OCI-LY1 (cell line): ENCODE data around the gene TMEM9.

ENCODE experiments used
- H2AFZ ChIP-seq: fragments of 200-600 bp; sonication (generic), shearing (Covaris generic); 2 replicates; pipeline ENCODE4 v1.6.0; 2014; ENCODE audit warnings: antibody characterized with exemption, mild to moderate bottlenecking, low read length
- H3F3A ChIP-seq: fragments of 200-600 bp; sonication (generic), shearing (Covaris generic); 2 replicates; pipeline ENCODE4 v1.6.0; 2014; ENCODE audit warnings: mild to moderate bottlenecking, antibody characterized with exemption, low read length, moderate library complexity; ENCODE audit not compliant: insufficient read depth
- H3K27ac ChIP-seq: fragments of 200-600 bp; sonication (generic); 2 replicates; pipeline ENCODE4 v1.5.1; 2014; ENCODE audit warnings: low read length, mixed run types, mild to moderate bottlenecking, low read depth; ENCODE audit not compliant: poor library complexity, severe bottlenecking
- H3K27me3 ChIP-seq: fragments of 200-600 bp; sonication (generic); 2 replicates; pipeline ENCODE4 v1.6.0; 2014; ENCODE audit warnings: antibody characterized with exemption, mild to moderate bottlenecking, low read length, moderate library complexity; ENCODE audit not compliant: insufficient read depth
- H3K36me3 ChIP-seq: fragments of 200-600 bp; sonication (generic); 2 replicates; pipeline ENCODE4 v1.6.1; 2014; ENCODE audit warnings: mild to moderate bottlenecking, antibody characterized with exemption, low read length, moderate library complexity, mixed read lengths; ENCODE audit not compliant: insufficient read depth
- H3K4me1 ChIP-seq: fragments of 200-600 bp; sonication (generic); 2 replicates; pipeline ENCODE4 v1.5.1; 2014; ENCODE audit warnings: mild to moderate bottlenecking, low read length, moderate library complexity; ENCODE audit not compliant: insufficient read depth, severe bottlenecking
- H3K4me2 ChIP-seq: fragments of 200-600 bp; sonication (generic), shearing (Covaris generic); 2 replicates; pipeline ENCODE4 v1.6.1; 2014; ENCODE audit warnings: low read length
- H3K4me3 ChIP-seq: fragments of 200-600 bp; sonication (generic); 2 replicates; pipeline ENCODE4 v1.5.1; 2014; ENCODE audit warnings: low read length, low read depth, mild to moderate bottlenecking, mixed read lengths; ENCODE audit not compliant: poor library complexity, severe bottlenecking
- H3K79me2 ChIP-seq: fragments of 200-600 bp; shearing (Covaris generic); 2 replicates; pipeline ENCODE4 v1.6.1; 2016; ENCODE audit warnings: mixed run types, low read length, mixed read lengths; ENCODE audit not compliant: insufficient read depth
- H3K9ac ChIP-seq: fragments of 200-600 bp; sonication (generic), shearing (Covaris generic); 2 replicates; pipeline ENCODE4 v1.6.1; 2014; ENCODE audit warnings: mild to moderate bottlenecking, low read length, mixed read lengths
- H3K9me2 ChIP-seq: fragments of 200-600 bp; sonication (generic), shearing (Covaris generic); 2 replicates; pipeline ENCODE4 v1.6.1; 2014; ENCODE audit warnings: low read depth, mild to moderate bottlenecking, low read length, mixed read lengths
- H3K9me3 ChIP-seq: fragments of 200-600 bp; shearing (Covaris generic); 2 replicates; pipeline ENCODE4 v1.6.1; 2014; ENCODE audit warnings: low read length, mixed read lengths
- H4K20me1 ChIP-seq: fragments of 200-600 bp; sonication (generic), shearing (Covaris generic); 2 replicates; pipeline ENCODE4 v1.6.0; 2016; ENCODE audit warnings: mild to moderate bottlenecking, low read length; ENCODE audit not compliant: insufficient read depth
- EZH2 ChIP-seq: fragments of 200-600 bp; sonication (generic), shearing (Covaris generic); IDR thresholded peaks from 2 replicates; pipeline ENCODE4 v1.8.0; 2017; ENCODE audit warnings: borderline replicate concordance, mixed run types, mild to moderate bottlenecking, antibody characterized with exemption, low read length, moderate library complexity, mixed read lengths
- TF ChIP-seq, protein P1 (sequence below): fragments of 200-600 bp; sonication (generic), shearing (Covaris generic); IDR thresholded peaks from 2 replicates; pipeline ENCODE4 v1.5.1; 2017; ENCODE audit warnings: mild to moderate bottlenecking, antibody characterized with exemption, low read length, moderate library complexity, mixed read lengths

The TMEM9 gene

DNA sequence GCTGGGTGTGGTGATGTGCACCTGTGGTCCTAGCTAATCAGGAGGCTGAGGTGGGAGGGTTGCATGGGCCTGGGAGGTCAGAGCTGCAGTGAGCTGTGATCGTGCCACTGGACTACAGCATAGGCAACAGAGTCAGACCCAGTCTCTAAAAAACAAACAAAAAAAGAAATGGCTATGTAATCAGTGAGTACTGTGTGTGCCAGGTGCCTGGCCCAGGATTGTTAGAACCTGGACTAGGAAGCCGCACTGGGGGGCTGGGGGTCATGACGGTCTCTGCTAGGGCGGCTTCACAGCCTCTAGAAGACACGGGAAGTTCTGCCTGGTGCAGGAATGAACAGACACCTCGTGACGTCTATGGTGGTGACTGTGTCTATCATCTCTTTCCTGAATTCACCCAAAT is 8.5 kb downstream of the TMEM9 start:
- Histone ChIP-seq H3K36me3 (peaks cover 50% of the 10 kb centered on the region), H3K9me3 (no peaks in the 10 kb centered on the region), H3K27me3 (no peaks in the 10 kb centered on the region)

DNA sequence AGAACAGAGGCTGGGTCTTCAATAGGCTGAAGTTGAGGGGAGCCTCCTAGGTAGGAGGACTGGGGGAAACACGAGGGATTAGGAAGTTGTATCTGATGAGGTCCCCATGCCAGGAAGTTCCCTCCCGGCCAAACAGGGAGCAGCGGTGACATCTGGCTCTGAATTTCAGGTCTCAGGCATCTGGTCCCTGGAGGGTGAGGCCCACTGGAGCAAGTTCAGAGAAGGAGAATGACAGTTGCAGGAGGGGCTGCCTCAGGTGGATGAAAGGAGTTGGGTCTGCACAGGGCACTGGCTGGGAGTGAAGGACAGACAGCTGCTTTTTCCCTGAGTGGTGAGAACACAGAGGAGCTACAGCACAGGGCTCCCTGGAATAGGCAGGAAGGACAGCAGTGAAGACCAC is 9.1 kb downstream of the TMEM9 start:
- Histone ChIP-seq H3K4me3 (no peak overlapping the region), H3K36me3 (peaks cover 43% of the 10 kb centered on the region), H4K20me1 (no peaks in the 10 kb centered on the region), H3K4me2 (no peak overlapping the region), H3K9ac (no peak overlapping the region), H3K79me2 (no peaks in the 10 kb centered on the region), H3K9me3 (no peaks in the 10 kb centered on the region), H3K9me2 (no peaks in the 10 kb centered on the region), H2AFZ (no peak overlapping the region), H3F3A (no peaks in the 10 kb centered on the region), H3K27ac (no peak overlapping the region), H3K27me3 (no peaks in the 10 kb centered on the region), H3K4me1 (no peaks in the 10 kb centered on the region)
- no peak for TF ChIP-seq EZH2
- TF ChIP-seq, protein P1, sequence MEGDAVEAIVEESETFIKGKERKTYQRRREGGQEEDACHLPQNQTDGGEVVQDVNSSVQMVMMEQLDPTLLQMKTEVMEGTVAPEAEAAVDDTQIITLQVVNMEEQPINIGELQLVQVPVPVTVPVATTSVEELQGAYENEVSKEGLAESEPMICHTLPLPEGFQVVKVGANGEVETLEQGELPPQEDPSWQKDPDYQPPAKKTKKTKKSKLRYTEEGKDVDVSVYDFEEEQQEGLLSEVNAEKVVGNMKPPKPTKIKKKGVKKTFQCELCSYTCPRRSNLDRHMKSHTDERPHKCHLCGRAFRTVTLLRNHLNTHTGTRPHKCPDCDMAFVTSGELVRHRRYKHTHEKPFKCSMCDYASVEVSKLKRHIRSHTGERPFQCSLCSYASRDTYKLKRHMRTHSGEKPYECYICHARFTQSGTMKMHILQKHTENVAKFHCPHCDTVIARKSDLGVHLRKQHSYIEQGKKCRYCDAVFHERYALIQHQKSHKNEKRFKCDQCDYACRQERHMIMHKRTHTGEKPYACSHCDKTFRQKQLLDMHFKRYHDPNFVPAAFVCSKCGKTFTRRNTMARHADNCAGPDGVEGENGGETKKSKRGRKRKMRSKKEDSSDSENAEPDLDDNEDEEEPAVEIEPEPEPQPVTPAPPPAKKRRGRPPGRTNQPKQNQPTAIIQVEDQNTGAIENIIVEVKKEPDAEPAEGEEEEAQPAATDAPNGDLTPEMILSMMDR, result no peak

More for the DNA sequence above, 8.5 kb downstream of the TMEM9 start:
- H2AFZ ChIP-seq, result no peak overlapping the region
- H3K27ac ChIP-seq, result no peak overlapping the region
- no peak overlapping the region for H3K4me2 ChIP-seq
- H3K4me3 ChIP-seq, result no peak overlapping the region
- H3K4me1 ChIP-seq, result no peaks in the 10 kb centered on the region
- no peaks in the 10 kb centered on the region for H3K79me2 ChIP-seq
- H4K20me1 ChIP-seq, result no peaks in the 10 kb centered on the region
- H3K9ac ChIP-seq, result no peak overlapping the region
- H3K9me2 ChIP-seq, result no peaks in the 10 kb centered on the region
- TF ChIP-seq, protein P1, result no peak
- no peak for TF ChIP-seq EZH2
- no peaks in the 10 kb centered on the region for H3F3A ChIP-seq

DNA sequence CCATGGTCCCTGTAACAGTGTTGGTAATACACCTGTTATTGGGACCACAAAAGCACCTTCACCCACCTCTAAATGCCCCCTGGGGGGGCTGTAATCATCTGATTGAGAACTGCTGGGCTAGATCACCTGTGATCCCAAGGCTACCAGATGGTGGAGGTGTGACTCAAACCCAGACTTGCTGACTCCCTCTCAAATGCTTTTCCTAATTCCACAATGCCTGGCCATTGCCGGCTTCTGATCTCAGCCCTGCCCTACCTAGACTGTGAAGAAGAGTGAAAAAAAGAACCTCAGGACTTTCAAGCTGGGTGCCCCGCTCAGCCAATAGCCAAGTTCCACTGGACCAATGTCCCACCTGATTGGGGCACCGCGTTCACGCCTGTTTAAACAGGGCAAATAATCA is 9.6 kb downstream of the TMEM9 start:
- Histone ChIP-seq H3K9me2 (no peaks in the 10 kb centered on the region), H3K4me2 (no peak overlapping the region), H3K4me1 (no peaks in the 10 kb centered on the region), H3K4me3 (no peak overlapping the region), H3K36me3 (peaks cover 46% of the 10 kb centered on the region), H3K9me3 (no peaks in the 10 kb centered on the region), H3K27ac (no peak overlapping the region), H3K79me2 (no peaks in the 10 kb centered on the region), H4K20me1 (no peaks in the 10 kb centered on the region), H3K9ac (no peak overlapping the region), H2AFZ (no peak overlapping the region), H3K27me3 (no peaks in the 10 kb centered on the region), H3F3A (no peaks in the 10 kb centered on the region)
- TF ChIP-seq, protein P1, result no peak
- no peak for TF ChIP-seq EZH2
